HepG2 (cell line): ENCODE results near the gene RABGAP1L. TPM values are rescaled to one million over a fixed set of nuclear protein-coding genes. Genes with fewer than 3 reads are reported as not detected.

Experiments used
- ARNT2 ChIP-seq: sonication (generic); formaldehyde crosslinking; IDR thresholded peaks from 2 replicates; pipeline ENCODE4 v1.8.0; 2022; ENCODE audit warnings: mild to moderate bottlenecking, low read depth, missing genetic modification reagents, moderate library complexity
- BRCA1 ChIP-seq: sonication (generic); formaldehyde crosslinking; IDR thresholded peaks from 2 replicates; pipeline ENCODE4 v1.4.0; 2020; ENCODE audit warnings: missing genetic modification reagents
- CCAR2 ChIP-seq: fragments of 200-400 bp; formaldehyde crosslinking; optimal IDR thresholded peaks from 2 replicates; pipeline ENCODE3; 2018; ENCODE audit warnings: low read depth, mild to moderate bottlenecking, low read length, moderate library complexity
- CEBPG ChIP-seq: IDR thresholded peaks from 2 replicates; pipeline ENCODE4 v1.6.1; 2016
- CREM ChIP-seq, 2 experiments: sonication (generic) in 1 of 2; formaldehyde crosslinking in 1 of 2; IDR thresholded peaks; 2 replicates each; pipeline versions ENCODE4 v1.4.0 to v1.6.1; 2016 to 2020; ENCODE audit warnings: antibody characterized with exemption in 1 of 2, mild to moderate bottlenecking in 1 of 2, missing genetic modification reagents in 1 of 2
- ELF3 ChIP-seq: IDR thresholded peaks from 2 replicates; pipeline ENCODE4 v1.6.1; 2016; ENCODE audit warnings: missing genetic modification reagents, missing compliant biosample characterization
- FOSL2 ChIP-seq: sonication (generic); formaldehyde crosslinking; IDR thresholded peaks from 2 replicates; pipeline ENCODE4 v1.4.0; 2020; ENCODE audit warnings: missing genetic modification reagents
- HCFC1 ChIP-seq: fragments of 150-350 bp; IDR thresholded peaks from 2 replicates; pipeline ENCODE4 v1.6.1; 2014; ENCODE audit warnings: low read depth, low read length
- KAT2B ChIP-seq: fragments of 150-350 bp; IDR thresholded peaks from 2 replicates; pipeline ENCODE4 v1.6.1; 2014; ENCODE audit warnings: low read depth, low read length, borderline replicate concordance
- LCORL ChIP-seq, 2 experiments: fragments of 450-650 bp in 1 of 2; sonication (generic) in 1 of 2; formaldehyde crosslinking in 1 of 2; IDR thresholded peaks; 2 replicates each; pipeline versions ENCODE4 v1.5.0 to v1.6.1; 2017 to 2020; ENCODE audit warnings: antibody characterized with exemption in 1 of 2, missing genetic modification reagents in 1 of 2
- MAFF ChIP-seq: IDR thresholded peaks from 2 replicates; pipeline ENCODE4 v1.6.1; 2011; ENCODE audit warnings: low read depth, low read length, improper control_type of control experiment
- MED1 ChIP-seq: sonication (generic); formaldehyde crosslinking; IDR thresholded peaks from 2 replicates; pipeline ENCODE4 v1.4.0; 2020; ENCODE audit warnings: missing genetic modification reagents
- PAF1 ChIP-seq: IDR thresholded peaks from 2 replicates; pipeline ENCODE4 v1.6.1; 2016; ENCODE audit warnings: missing genetic modification reagents, missing compliant biosample characterization
- SMYD3 ChIP-seq: sonication (generic); formaldehyde crosslinking; IDR thresholded peaks from 2 replicates; pipeline ENCODE4 v1.8.1; 2023; ENCODE audit warnings: mild to moderate bottlenecking, missing genetic modification reagents
- SOX6 ChIP-seq, 2 experiments: fragments of 450-650 bp in 1 of 2; sonication (generic) in 1 of 2; formaldehyde crosslinking in 1 of 2; IDR thresholded peaks; 2 replicates each; pipeline versions ENCODE4 v1.4.0 to v1.6.1; 2017 to 2020; ENCODE audit warnings: antibody characterized with exemption in 1 of 2, mild to moderate bottlenecking in 1 of 2, missing genetic modification reagents in 1 of 2
- TCF7 ChIP-seq: sonication (generic); IDR thresholded peaks from 2 replicates; pipeline ENCODE4 v1.6.1; 2016; ENCODE audit warnings: antibody characterized with exemption, low read depth
- TOPORS ChIP-seq: sonication (generic); formaldehyde crosslinking; IDR thresholded peaks from 2 replicates; pipeline ENCODE4 v1.8.0; 2023; ENCODE audit warnings: mild to moderate bottlenecking, missing genetic modification reagents
- ZNF121 ChIP-seq: sonication (generic); formaldehyde crosslinking; IDR thresholded peaks from 2 replicates; pipeline ENCODE4 v1.5.0; 2020; ENCODE audit warnings: mild to moderate bottlenecking, missing genetic modification reagents
- ZNF232 ChIP-seq: sonication (generic); formaldehyde crosslinking; IDR thresholded peaks from 2 replicates; pipeline ENCODE4 v1.4.0; 2020; ENCODE audit warnings: missing genetic modification reagents, borderline replicate concordance
- ZNF296 ChIP-seq: sonication (generic); formaldehyde crosslinking; conservative IDR thresholded peaks from 2 replicates; pipeline ENCODE4 v1.5.0; 2020; ENCODE audit warnings: mild to moderate bottlenecking, missing genetic modification reagents
- ZNF333 ChIP-seq: sonication (generic); formaldehyde crosslinking; IDR thresholded peaks from 2 replicates; pipeline ENCODE4 v1.4.0; 2020; ENCODE audit warnings: mild to moderate bottlenecking, missing genetic modification reagents, borderline replicate concordance
- polyA plus RNA-seq, 8 experiments: library from polyadenylated mRNA; depleted of rRNA in 3 of 8; stranded (reverse) in 7 of 8; unstranded in 1 of 8; fragments of >200 nt; fragmentation: Illumina TruSeq in 4 of 8; extraction: Trizol in 4 of 8; gene quantifications; 2 replicates each; pipeline versions ENCODE4 v1.2.1 to v1.2.3, GENCODE V29; 2011 to 2016; ENCODE audit warnings: low read depth in 4 of 8, missing spikeins in 1 of 8, mixed read lengths in 1 of 8; ENCODE audit not compliant: insufficient read depth in 1 of 8
- total RNA-seq, 5 experiments: library from RNA; depleted of rRNA; stranded (reverse); fragments of >200 nt; fragmentation: Illumina TruSeq; extraction: Trizol; gene quantifications; 2 replicates each; pipeline ENCODE4 v1.2.3, GENCODE V29; 2016; ENCODE audit warnings: low read depth in 1 of 5
- TF ChIP-seq, protein P1 (sequence below): IDR thresholded peaks from 2 replicates; pipeline ENCODE4 v1.6.1; 2016; ENCODE audit warnings: low read depth
- TF ChIP-seq, protein P2 (sequence below): fragments of 450-650 bp; IDR thresholded peaks from 2 replicates; pipeline ENCODE4 v1.6.1; 2017
- TF ChIP-seq, protein P3 (sequence below): sonication (generic); formaldehyde crosslinking; IDR thresholded peaks from 2 replicates; pipeline ENCODE4 v1.9.0; 2021; ENCODE audit warnings: missing genetic modification reagents, mild to moderate bottlenecking, borderline replicate concordance
- TF ChIP-seq, protein P4 (sequence below): IDR thresholded peaks from 2 replicates; pipeline ENCODE4 v1.6.1; 2016; ENCODE audit warnings: mild to moderate bottlenecking, missing biosample characterization, missing genetic modification reagents
- TF ChIP-seq, protein P5 (sequence below): sonication (generic); formaldehyde crosslinking; IDR thresholded peaks from 2 replicates; pipeline ENCODE4 v1.4.0; 2020; ENCODE audit warnings: missing genetic modification reagents, mild to moderate bottlenecking, borderline replicate concordance

The RABGAP1L gene
- total and polyA plus RNA-seq, 2 of the 13 experiments (the other 11 are each of a cell fraction or from before 2014, with no cell fraction given) = 7.9 to 22.6 TPM

DNA sequence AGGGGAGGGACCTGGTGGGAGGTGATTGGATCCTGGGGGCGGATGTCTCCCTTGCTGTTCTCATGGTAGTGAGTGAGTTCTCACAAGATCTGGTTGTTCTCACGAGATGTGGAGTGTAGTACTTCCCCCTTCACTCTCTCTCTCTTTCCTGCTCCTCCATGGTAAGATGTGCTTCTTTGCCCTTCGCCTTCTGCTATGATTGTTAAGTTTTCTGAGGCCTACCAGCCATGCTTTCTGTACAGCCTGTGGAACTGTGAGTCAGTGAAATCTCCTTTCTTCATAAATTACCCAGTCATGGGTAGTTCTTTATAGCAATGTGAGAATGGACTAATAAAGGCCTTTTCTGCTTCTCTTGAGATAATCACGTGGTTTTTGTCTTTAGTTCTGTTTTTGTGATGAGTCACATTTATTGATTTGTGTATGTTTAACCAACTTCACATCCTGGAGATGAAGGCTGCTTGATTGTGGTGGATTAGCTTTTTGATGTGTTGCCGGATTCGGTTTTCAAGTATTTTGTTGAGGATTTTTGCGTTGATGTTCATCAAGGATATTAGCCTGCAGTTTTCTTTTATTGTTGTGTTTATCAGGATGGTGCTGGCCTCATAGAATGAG, 45.5 kb downstream of the RABGAP1L start (continued):
- TF ChIP-seq, protein P1, sequence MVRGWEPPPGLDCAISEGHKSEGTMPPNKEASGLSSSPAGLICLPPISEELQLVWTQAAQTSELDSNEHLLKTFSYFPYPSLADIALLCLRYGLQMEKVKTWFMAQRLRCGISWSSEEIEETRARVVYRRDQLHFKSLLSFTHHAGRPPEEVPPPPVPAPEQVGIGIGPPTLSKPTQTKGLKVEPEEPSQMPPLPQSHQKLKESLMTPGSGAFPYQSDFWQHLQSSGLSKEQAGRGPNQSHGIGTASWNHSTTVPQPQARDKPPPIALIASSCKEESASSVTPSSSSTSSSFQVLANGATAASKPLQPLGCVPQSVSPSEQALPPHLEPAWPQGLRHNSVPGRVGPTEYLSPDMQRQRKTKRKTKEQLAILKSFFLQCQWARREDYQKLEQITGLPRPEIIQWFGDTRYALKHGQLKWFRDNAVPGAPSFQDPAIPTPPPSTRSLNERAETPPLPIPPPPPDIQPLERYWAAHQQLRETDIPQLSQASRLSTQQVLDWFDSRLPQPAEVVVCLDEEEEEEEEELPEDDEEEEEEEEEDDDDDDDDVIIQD (CRISPR knock-in tag) = peak; percentile 88; the same call in 1 of the 2 replicates
- TF ChIP-seq CEBPG (CRISPR knock-in tag) (no peak), CCAR2 (no peak), MAFF (0 out of 2 replicates have a peak, but pooled peaks have one; percentile 29), TOPORS (CRISPR knock-in tag) (no peak), ZNF121 (no peak), ELF3 (CRISPR knock-in tag) (peak; percentile 36; the same call in 1 of the 2 replicates), ZNF296 (no peak), MED1 (CRISPR knock-in tag) (no peak), KAT2B (peak; percentile 15; the same call in 1 of the 2 replicates), SMYD3 (CRISPR knock-in tag) (no peak), ARNT2 (CRISPR knock-in tag) (no peak), CREM (IDR thresholded peaks at IDR 0.05) (no peak), CREM (CRISPR knock-in tag; IDR thresholded peaks at IDR 0.05) (no peak), SOX6 (IDR thresholded peaks at IDR 0.05) (no peak), SOX6 (CRISPR knock-in tag; IDR thresholded peaks at IDR 0.05) (peak; percentile 24; the same call in 1 of the 2 replicates), ZNF232 (CRISPR knock-in tag) (no peak), HCFC1 (no peak), TCF7 (peak; percentile 45; the same call in 1 of the 2 replicates), LCORL (IDR thresholded peaks at IDR 0.05) (no peak), LCORL (CRISPR knock-in tag; IDR thresholded peaks at IDR 0.05) (no peak), FOSL2 (CRISPR knock-in tag) (peak; percentile 84), PAF1 (CRISPR knock-in tag) (no peak), ZNF333 (CRISPR knock-in tag) (no peak), BRCA1 (CRISPR knock-in tag) (no peak)
- TF ChIP-seq, protein P2, sequence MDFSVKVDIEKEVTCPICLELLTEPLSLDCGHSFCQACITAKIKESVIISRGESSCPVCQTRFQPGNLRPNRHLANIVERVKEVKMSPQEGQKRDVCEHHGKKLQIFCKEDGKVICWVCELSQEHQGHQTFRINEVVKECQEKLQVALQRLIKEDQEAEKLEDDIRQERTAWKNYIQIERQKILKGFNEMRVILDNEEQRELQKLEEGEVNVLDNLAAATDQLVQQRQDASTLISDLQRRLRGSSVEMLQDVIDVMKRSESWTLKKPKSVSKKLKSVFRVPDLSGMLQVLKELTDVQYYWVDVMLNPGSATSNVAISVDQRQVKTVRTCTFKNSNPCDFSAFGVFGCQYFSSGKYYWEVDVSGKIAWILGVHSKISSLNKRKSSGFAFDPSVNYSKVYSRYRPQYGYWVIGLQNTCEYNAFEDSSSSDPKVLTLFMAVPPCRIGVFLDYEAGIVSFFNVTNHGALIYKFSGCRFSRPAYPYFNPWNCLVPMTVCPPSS = no peak
- TF ChIP-seq, protein P3, sequence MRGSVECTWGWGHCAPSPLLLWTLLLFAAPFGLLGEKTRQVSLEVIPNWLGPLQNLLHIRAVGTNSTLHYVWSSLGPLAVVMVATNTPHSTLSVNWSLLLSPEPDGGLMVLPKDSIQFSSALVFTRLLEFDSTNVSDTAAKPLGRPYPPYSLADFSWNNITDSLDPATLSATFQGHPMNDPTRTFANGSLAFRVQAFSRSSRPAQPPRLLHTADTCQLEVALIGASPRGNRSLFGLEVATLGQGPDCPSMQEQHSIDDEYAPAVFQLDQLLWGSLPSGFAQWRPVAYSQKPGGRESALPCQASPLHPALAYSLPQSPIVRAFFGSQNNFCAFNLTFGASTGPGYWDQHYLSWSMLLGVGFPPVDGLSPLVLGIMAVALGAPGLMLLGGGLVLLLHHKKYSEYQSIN (CRISPR knock-in tag) = no peak
- TF ChIP-seq, protein P4, sequence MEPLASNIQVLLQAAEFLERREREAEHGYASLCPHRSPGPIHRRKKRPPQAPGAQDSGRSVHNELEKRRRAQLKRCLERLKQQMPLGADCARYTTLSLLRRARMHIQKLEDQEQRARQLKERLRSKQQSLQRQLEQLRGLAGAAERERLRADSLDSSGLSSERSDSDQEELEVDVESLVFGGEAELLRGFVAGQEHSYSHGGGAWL (CRISPR knock-in tag) = no peak
- TF ChIP-seq, protein P5, sequence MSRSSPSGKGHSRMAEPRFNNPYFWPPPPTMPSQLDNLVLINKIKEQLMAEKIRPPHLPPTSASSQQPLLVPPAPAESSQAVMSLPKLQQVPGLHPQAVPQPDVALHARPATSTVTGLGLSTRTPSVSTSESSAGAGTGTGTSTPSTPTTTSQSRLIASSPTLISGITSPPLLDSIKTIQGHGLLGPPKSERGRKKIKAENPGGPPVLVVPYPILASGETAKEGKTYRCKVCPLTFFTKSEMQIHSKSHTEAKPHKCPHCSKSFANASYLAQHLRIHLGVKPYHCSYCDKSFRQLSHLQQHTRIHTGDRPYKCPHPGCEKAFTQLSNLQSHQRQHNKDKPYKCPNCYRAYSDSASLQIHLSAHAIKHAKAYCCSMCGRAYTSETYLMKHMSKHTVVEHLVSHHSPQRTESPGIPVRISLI (CRISPR knock-in tag) = no peak
